MM.1S (cell line): ENCODE results near the gene MRAS.

Source experiments
- DNase-seq: peaks from one replicate; pipeline ENCODE4 v3.0.0-alpha.2; 2015
- H2AFZ ChIP-seq: fragments of 300-600 bp; sonication (generic); 2 replicates; pipeline ENCODE4 v1.6.0; 2016; ENCODE audit warnings: antibody characterized with exemption, low read length
- H3F3A ChIP-seq: fragments of 300-600 bp; sonication (generic); 2 replicates; pipeline ENCODE4 v1.6.1; 2016; ENCODE audit warnings: mild to moderate bottlenecking, antibody characterized with exemption, low read length, moderate library complexity, mixed read lengths; ENCODE audit not compliant: insufficient read depth
- H3K27ac ChIP-seq: fragments of 300-600 bp; sonication (generic); 2 replicates; pipeline ENCODE4 v1.5.1; 2016; ENCODE audit warnings: mild to moderate bottlenecking, low read length
- H3K27me3 ChIP-seq: fragments of 300-600 bp; sonication (generic); replicated peaks from 2 replicates; pipeline ENCODE4 v1.6.0; 2016; ENCODE audit warnings: low read length; ENCODE audit not compliant: insufficient read depth
- H3K36me3 ChIP-seq: fragments of 300-600 bp; sonication (generic); replicated peaks from 2 replicates; pipeline ENCODE4 v1.6.1; 2016; ENCODE audit warnings: mild to moderate bottlenecking, low read length, mixed read lengths; ENCODE audit not compliant: insufficient read depth
- H3K4me1 ChIP-seq: fragments of 300-600 bp; sonication (generic); 2 replicates; pipeline ENCODE4 v1.6.1; 2016; ENCODE audit warnings: low read length, mixed read lengths
- H3K4me2 ChIP-seq: fragments of 300-600 bp; sonication (generic); 2 replicates; pipeline ENCODE4 v1.6.0; 2016; ENCODE audit warnings: low read depth, low read length
- H3K4me3 ChIP-seq: fragments of 300-600 bp; sonication (generic); 2 replicates; pipeline ENCODE4 v1.5.1; 2016; ENCODE audit warnings: low read length, mixed read lengths
- H3K79me2 ChIP-seq: fragments of 300-600 bp; sonication (generic); 2 replicates; pipeline ENCODE4 v1.6.1; 2016; ENCODE audit warnings: mixed run types, low read length, mixed read lengths
- H3K9ac ChIP-seq: fragments of 300-600 bp; sonication (generic); 2 replicates; pipeline ENCODE4 v1.6.1; 2016; ENCODE audit warnings: low read length, mixed read lengths
- H3K9me2 ChIP-seq: fragments of 300-600 bp; sonication (generic); replicated peaks from 2 replicates; pipeline ENCODE4 v1.6.1; 2016; ENCODE audit warnings: mild to moderate bottlenecking, low read length, mixed read lengths; ENCODE audit not compliant: insufficient read depth
- H3K9me3 ChIP-seq: fragments of 300-600 bp; sonication (generic); replicated peaks from 2 replicates; pipeline ENCODE4 v1.6.1; 2016; ENCODE audit warnings: mild to moderate bottlenecking, low read length, mixed read lengths; ENCODE audit not compliant: insufficient read depth
- H4K20me1 ChIP-seq: fragments of 300-600 bp; sonication (generic); 2 replicates; pipeline ENCODE4 v1.6.1; 2016; ENCODE audit warnings: mild to moderate bottlenecking, low read length, moderate library complexity, mixed read lengths; ENCODE audit not compliant: insufficient read depth
- CTCF ChIP-seq: fragments of 300-600 bp; sonication (generic); IDR thresholded peaks from 2 replicates; pipeline ENCODE4 v1.5.1; 2016; ENCODE audit warnings: antibody characterized with exemption, low read length, mixed read lengths
- EZH2 ChIP-seq: fragments of 300-600 bp; sonication (generic); optimal IDR thresholded peaks from 2 replicates; pipeline ENCODE3; 2017; ENCODE audit warnings: low read depth, mild to moderate bottlenecking, antibody characterized with exemption, low read length, mixed read lengths
- EZH2phosphoT487 ChIP-seq: fragments of 300-600 bp; sonication (generic); IDR thresholded peaks from 2 replicates; pipeline ENCODE4 v1.6.1; 2018; ENCODE audit warnings: antibody characterized with exemption, low read length

The MRAS gene

GRCh38 chr3:138401834-138402233 lies 53.5 kb downstream of the MRAS start:
- Histone ChIP-seq H3K27me3 (no peaks in the 10 kb centered on the region), H3K79me2 (no peaks in the 10 kb centered on the region), H3K9me3 (no peaks in the 10 kb centered on the region), H3K27ac (no peak overlapping the region), H3F3A (no peaks in the 10 kb centered on the region), H3K9me2 (no peaks in the 10 kb centered on the region), H2AFZ (no peak overlapping the region), H3K4me2 (no peak overlapping the region), H3K9ac (no peak overlapping the region), H3K4me1 (no peaks in the 10 kb centered on the region), H4K20me1 (no peaks in the 10 kb centered on the region), H3K36me3 (no peaks in the 10 kb centered on the region), H3K4me3 (no peak overlapping the region)
- TF ChIP-seq CTCF, result no peak
- TF ChIP-seq EZH2, result no peak
- TF ChIP-seq EZH2phosphoT487, result no peak
- no peak for DNase-seq

GRCh38 chr3:138404121-138404520 lies 55.7 kb downstream of the MRAS start:
- Histone ChIP-seq H3K36me3 (no peaks in the 10 kb centered on the region), H3K4me3 (no peak overlapping the region), H3K9me3 (no peaks in the 10 kb centered on the region), H3K4me1 (no peaks in the 10 kb centered on the region), H3F3A (no peaks in the 10 kb centered on the region), H3K27ac (no peak overlapping the region), H3K4me2 (no peak overlapping the region), H3K9ac (no peak overlapping the region), H4K20me1 (no peaks in the 10 kb centered on the region), H3K9me2 (no peaks in the 10 kb centered on the region), H3K79me2 (no peaks in the 10 kb centered on the region), H3K27me3 (no peaks in the 10 kb centered on the region), H2AFZ (no peak overlapping the region)
- DNase-seq, result no peak
- TF ChIP-seq EZH2 (no peak), CTCF (no peak), EZH2phosphoT487 (no peak)

- Histone ChIP-seq H3K4me3 (no peak overlapping the region), H3K27ac (no peak overlapping the region)
- no peak for DNase-seq
These were observed 56.6 kb downstream of the MRAS start for GRCh38 chr3:138405001-138405400.

More at GRCh38 chr3:138405001-138405400, 56.6 kb downstream of the MRAS start:
- H3K4me1 ChIP-seq, result 0 out of 2 replicates have a peak, but pooled peaks cover under 1% of the 10 kb centered on the region
- no peak for TF ChIP-seq CTCF
- no peak for TF ChIP-seq EZH2
- no peak for TF ChIP-seq EZH2phosphoT487
- no peak overlapping the region for H2AFZ ChIP-seq
- H3K9ac ChIP-seq, result no peak overlapping the region
- H3F3A ChIP-seq, result no peaks in the 10 kb centered on the region
- H3K36me3 ChIP-seq, result no peaks in the 10 kb centered on the region
- no peak overlapping the region for H3K4me2 ChIP-seq
- no peaks in the 10 kb centered on the region for H4K20me1 ChIP-seq
- H3K9me2 ChIP-seq, result no peaks in the 10 kb centered on the region
- no peaks in the 10 kb centered on the region for H3K9me3 ChIP-seq
- no peaks in the 10 kb centered on the region for H3K79me2 ChIP-seq
- no peaks in the 10 kb centered on the region for H3K27me3 ChIP-seq
